SK-N-SH (cell line): ENCODE measurements around the gene STK36. TPM values are rescaled to one million over a fixed set of nuclear protein-coding genes. Genes with fewer than 3 reads are reported as not detected.

Experiments used
- CTCF ChIA-PET: fragments of 300-600, 350-600 bp; formaldehyde crosslinking; extraction: SDS; loops from one replicate; lab custom pipeline; 2021; lab: Yijun Ruan, JAX
- POLR2A ChIA-PET: fragments of 350-600 bp; sonication (Branson Sonifier 250); formaldehyde crosslinking; extraction: SDS; loops from one replicate; lab custom pipeline; 2020; ENCODE audit warnings: antibody characterized with exemption, inconsistent platforms; lab: Yijun Ruan, JAX
- DNase-seq: peaks from one replicate; pipeline ENCODE4 v3.0.0; 2012
- H2AFZ ChIP-seq: fragments of 200-600 bp; sonication (generic); 2 replicates; pipeline ENCODE4 v1.8.1; 2016; ENCODE audit warnings: antibody characterized with exemption, mild to moderate bottlenecking, low read depth
- H3F3A ChIP-seq: fragments of 200-600 bp; sonication (generic); replicated peaks from 2 replicates; pipeline ENCODE3; 2016; ENCODE audit warnings: antibody characterized with exemption, mild to moderate bottlenecking; ENCODE audit not compliant: insufficient read depth
- H3K27ac ChIP-seq, 2 experiments: fragments of 200-500 bp in 1 of 2; fragments of 200-600 bp in 1 of 2; sonication (Bioruptor generic) in 1 of 2; sonication (generic), shearing (Covaris generic) in 1 of 2; 2 replicates each; pipeline versions ENCODE4 v1.5.1 to v1.6.1; 2014 to 2016; ENCODE audit warnings: low read depth in 2 of 2, inconsistent platforms in 1 of 2, low read length in 1 of 2, mild to moderate bottlenecking in 1 of 2, mixed read lengths in 1 of 2
- H3K27me3 ChIP-seq: fragments of 200-600 bp; sonication (generic), shearing (Covaris generic); 2 replicates; pipeline ENCODE4 v1.6.1; 2016; ENCODE audit warnings: mixed run types; ENCODE audit not compliant: insufficient read depth
- H3K36me3 ChIP-seq, 2 experiments: fragments of 200-500 bp in 1 of 2; fragments of 200-600 bp in 1 of 2; sonication (Bioruptor generic) in 1 of 2; sonication (generic) in 1 of 2; replicated peaks in 1 of 2; 2 replicates each; pipeline versions ENCODE3 to v1.5.1; 2014 to 2016; ENCODE audit warnings: low read length in 1 of 2, mild to moderate bottlenecking in 1 of 2; ENCODE audit not compliant: insufficient read depth in 2 of 2, control insufficient read depth in 1 of 2
- H3K4me1 ChIP-seq, 2 experiments: fragments of 200-500 bp in 1 of 2; fragments of 200-600 bp in 1 of 2; sonication (Bioruptor generic) in 1 of 2; sonication (generic), shearing (Covaris generic) in 1 of 2; 2 replicates each; pipeline versions ENCODE4 v1.5.1 to v1.6.1; 2014 to 2016; ENCODE audit warnings: low read depth in 1 of 2, low read length in 1 of 2, mixed run types in 1 of 2; ENCODE audit not compliant: insufficient read depth in 2 of 2, control insufficient read depth in 1 of 2
- H3K4me2 ChIP-seq: fragments of 200-600 bp; sonication (generic), shearing (Covaris generic); 2 replicates; pipeline ENCODE4 v1.6.1; 2017; ENCODE audit warnings: mixed run types
- H3K4me3 ChIP-seq, 2 experiments: fragments of 200-500 bp in 1 of 2; fragments of 200-600 bp in 1 of 2; sonication (Bioruptor generic) in 1 of 2; sonication (generic), shearing (Covaris generic) in 1 of 2; 2 replicates each; pipeline versions ENCODE4 v1.5.1 to v1.8.1; 2014 to 2016; ENCODE audit warnings: low read depth in 2 of 2, inconsistent platforms in 1 of 2, low read length in 1 of 2, mild to moderate bottlenecking in 1 of 2, mixed read lengths in 1 of 2, moderate library complexity in 1 of 2
- H3K79me2 ChIP-seq: fragments of 200-600 bp; sonication (generic); 2 replicates; pipeline ENCODE4 v1.8.1; 2017; ENCODE audit warnings: mild to moderate bottlenecking; ENCODE audit not compliant: insufficient read depth
- H3K9ac ChIP-seq: fragments of 200-600 bp; sonication (generic); 2 replicates; pipeline ENCODE4 v1.6.1; 2017; ENCODE audit warnings: mixed run types
- H3K9me2 ChIP-seq: fragments of 200-600 bp; sonication (generic); 2 replicates; pipeline ENCODE4 v1.6.1; 2017; ENCODE audit warnings: mixed run types
- H3K9me3 ChIP-seq: fragments of 200-600 bp; sonication (generic); 2 replicates; pipeline ENCODE4 v1.6.1; 2017; ENCODE audit warnings: mixed run types, mild to moderate bottlenecking, moderate library complexity
- H4K20me1 ChIP-seq: fragments of 200-600 bp; sonication (generic); 2 replicates; pipeline ENCODE4 v1.6.1; 2017; ENCODE audit warnings: mild to moderate bottlenecking, mixed run types; ENCODE audit not compliant: insufficient read depth
- ELF1 ChIP-seq: IDR thresholded peaks from 2 replicates; pipeline ENCODE4 v1.4.0; 2012
- EP300 ChIP-seq, 2 experiments: IDR thresholded peaks; 2 replicates each; pipeline versions ENCODE4 v1.4.0 to v1.6.1; 2012; ENCODE audit warnings: borderline replicate concordance in 1 of 2, low read depth in 1 of 2, low read length in 1 of 2
- GATA2 ChIP-seq: sonication (generic); formaldehyde crosslinking; IDR thresholded peaks from 2 replicates; pipeline ENCODE4 v1.5.0; 2020; ENCODE audit warnings: mild to moderate bottlenecking, missing genetic modification reagents
- JUND ChIP-seq: IDR thresholded peaks from 2 replicates; pipeline ENCODE4 v1.4.0; 2012
- NFIC ChIP-seq: IDR thresholded peaks from 2 replicates; pipeline ENCODE4 v1.4.0; 2012; ENCODE audit warnings: borderline replicate concordance
- NRF1 ChIP-seq: IDR thresholded peaks from 2 replicates; pipeline ENCODE4 v1.6.1; 2012; ENCODE audit warnings: low read depth, mild to moderate bottlenecking, low read length
- RCOR1 ChIP-seq: fragments of 150-350 bp; IDR thresholded peaks from 2 replicates; pipeline ENCODE4 v1.6.1; 2017; ENCODE audit warnings: antibody characterized with exemption, low read length
- RXRA ChIP-seq: IDR thresholded peaks from 2 replicates; pipeline ENCODE4 v1.4.0; 2012; ENCODE audit warnings: low read depth, mild to moderate bottlenecking, borderline replicate concordance
- YY1 ChIP-seq: IDR thresholded peaks from 2 replicates; pipeline ENCODE4 v1.4.0; 2012; ENCODE audit warnings: low read depth, mild to moderate bottlenecking
- WGBS: methylation state at CpG from one replicate; pipeline ENCODE4 v1.1.6; 2017; ENCODE audit warnings: low lambda C conversion rate; 5-methylcytosine and 5-hydroxymethylcytosine counted together
- polyA plus RNA-seq, 3 experiments: library from polyadenylated mRNA; depleted of rRNA; stranded (reverse); fragments of >200 nt; gene quantifications; 2 replicates each; pipeline ENCODE4 v1.2.3, GENCODE V29; 2012
- TF ChIP-seq, protein P1 (sequence below): IDR thresholded peaks from 2 replicates; pipeline ENCODE4 v1.6.1; 2012; ENCODE audit warnings: mild to moderate bottlenecking, low read depth, low read length, moderate library complexity
- TF ChIP-seq, protein P2 (sequence below): fragments of 200-600 bp; sonication (generic); IDR thresholded peaks from 2 replicates; pipeline ENCODE4 v1.6.1; 2017; ENCODE audit warnings: antibody characterized with exemption, mild to moderate bottlenecking, moderate library complexity
- TF ChIP-seq, protein P3 (sequence below): IDR thresholded peaks from 2 replicates; pipeline ENCODE4; 2012
- TF ChIP-seq, protein P4 (sequence below): fragments of 150-350 bp; IDR thresholded peaks from 2 replicates; pipeline ENCODE4 v1.6.1; 2016; ENCODE audit warnings: mild to moderate bottlenecking, low read depth, low read length
- TF ChIP-seq, protein P5 (sequence below): fragments of 150-350 bp; IDR thresholded peaks from 2 replicates; pipeline ENCODE4 v1.6.1; 2017; ENCODE audit warnings: antibody characterized with exemption, low read length, low read depth, borderline replicate concordance
- TF ChIP-seq, protein P6 (sequence below): IDR thresholded peaks from 2 replicates; pipeline ENCODE4 v1.4.0; 2012; ENCODE audit warnings: low read depth, borderline replicate concordance

Gene STK36
- polyA plus RNA-seq, 1 of the 3 experiments (the other 2 are of a cell fraction) = 53.5 TPM

DNA sequence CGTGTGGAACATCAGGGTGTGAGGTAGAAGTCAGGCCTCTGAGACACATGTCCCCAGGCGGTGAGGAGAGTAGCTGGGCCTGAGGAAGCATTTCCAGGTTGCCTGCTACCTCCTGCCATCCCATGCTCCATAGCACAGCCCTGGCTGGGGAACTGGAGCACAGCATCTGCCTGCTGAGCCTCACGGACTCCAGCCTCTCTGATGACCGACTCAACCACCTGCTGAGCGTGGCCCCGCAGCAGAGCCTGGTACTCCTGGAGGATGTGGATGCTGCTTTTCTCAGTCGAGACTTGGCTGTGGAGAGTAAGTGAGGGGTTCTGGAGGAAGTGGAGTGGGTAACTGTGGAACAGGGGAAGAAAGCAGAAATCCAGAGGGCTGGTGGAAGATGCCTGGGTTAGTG is 9.5 kb upstream of the STK36 start:
- Histone ChIP-seq H3K9me3 (no peaks in the 10 kb centered on the region), H3K9ac (no peak overlapping the region), H3K9me2 (no peaks in the 10 kb centered on the region), H3K4me2 (no peak overlapping the region), H2AFZ (no peak overlapping the region), H3K4me1 (peaks cover 7 to 13% of the 10 kb centered on the region in 2 experiments; a peak in 2 of 4 replicates), H3K27ac (no peak overlapping the region), H3K36me3 (peaks cover 31 to 57% of the 10 kb centered on the region in 2 experiments), H3K27me3 (no peaks in the 10 kb centered on the region), H3F3A (peaks cover 8% of the 10 kb centered on the region), H4K20me1 (no peaks in the 10 kb centered on the region), H3K4me3 (no peak overlapping the region), H3K79me2 (peaks cover 29% of the 10 kb centered on the region)
- DNase-seq = no peak
- WGBS = 97% methylated on average over 7 of the region's 7 CpGs
- TF ChIP-seq, protein P1, sequence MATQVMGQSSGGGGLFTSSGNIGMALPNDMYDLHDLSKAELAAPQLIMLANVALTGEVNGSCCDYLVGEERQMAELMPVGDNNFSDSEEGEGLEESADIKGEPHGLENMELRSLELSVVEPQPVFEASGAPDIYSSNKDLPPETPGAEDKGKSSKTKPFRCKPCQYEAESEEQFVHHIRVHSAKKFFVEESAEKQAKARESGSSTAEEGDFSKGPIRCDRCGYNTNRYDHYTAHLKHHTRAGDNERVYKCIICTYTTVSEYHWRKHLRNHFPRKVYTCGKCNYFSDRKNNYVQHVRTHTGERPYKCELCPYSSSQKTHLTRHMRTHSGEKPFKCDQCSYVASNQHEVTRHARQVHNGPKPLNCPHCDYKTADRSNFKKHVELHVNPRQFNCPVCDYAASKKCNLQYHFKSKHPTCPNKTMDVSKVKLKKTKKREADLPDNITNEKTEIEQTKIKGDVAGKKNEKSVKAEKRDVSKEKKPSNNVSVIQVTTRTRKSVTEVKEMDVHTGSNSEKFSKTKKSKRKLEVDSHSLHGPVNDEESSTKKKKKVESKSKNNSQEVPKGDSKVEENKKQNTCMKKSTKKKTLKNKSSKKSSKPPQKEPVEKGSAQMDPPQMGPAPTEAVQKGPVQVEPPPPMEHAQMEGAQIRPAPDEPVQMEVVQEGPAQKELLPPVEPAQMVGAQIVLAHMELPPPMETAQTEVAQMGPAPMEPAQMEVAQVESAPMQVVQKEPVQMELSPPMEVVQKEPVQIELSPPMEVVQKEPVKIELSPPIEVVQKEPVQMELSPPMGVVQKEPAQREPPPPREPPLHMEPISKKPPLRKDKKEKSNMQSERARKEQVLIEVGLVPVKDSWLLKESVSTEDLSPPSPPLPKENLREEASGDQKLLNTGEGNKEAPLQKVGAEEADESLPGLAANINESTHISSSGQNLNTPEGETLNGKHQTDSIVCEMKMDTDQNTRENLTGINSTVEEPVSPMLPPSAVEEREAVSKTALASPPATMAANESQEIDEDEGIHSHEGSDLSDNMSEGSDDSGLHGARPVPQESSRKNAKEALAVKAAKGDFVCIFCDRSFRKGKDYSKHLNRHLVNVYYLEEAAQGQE = no peak
- TF ChIP-seq GATA2 (CRISPR knock-in tag) = no peak
- TF ChIP-seq, protein P2, sequence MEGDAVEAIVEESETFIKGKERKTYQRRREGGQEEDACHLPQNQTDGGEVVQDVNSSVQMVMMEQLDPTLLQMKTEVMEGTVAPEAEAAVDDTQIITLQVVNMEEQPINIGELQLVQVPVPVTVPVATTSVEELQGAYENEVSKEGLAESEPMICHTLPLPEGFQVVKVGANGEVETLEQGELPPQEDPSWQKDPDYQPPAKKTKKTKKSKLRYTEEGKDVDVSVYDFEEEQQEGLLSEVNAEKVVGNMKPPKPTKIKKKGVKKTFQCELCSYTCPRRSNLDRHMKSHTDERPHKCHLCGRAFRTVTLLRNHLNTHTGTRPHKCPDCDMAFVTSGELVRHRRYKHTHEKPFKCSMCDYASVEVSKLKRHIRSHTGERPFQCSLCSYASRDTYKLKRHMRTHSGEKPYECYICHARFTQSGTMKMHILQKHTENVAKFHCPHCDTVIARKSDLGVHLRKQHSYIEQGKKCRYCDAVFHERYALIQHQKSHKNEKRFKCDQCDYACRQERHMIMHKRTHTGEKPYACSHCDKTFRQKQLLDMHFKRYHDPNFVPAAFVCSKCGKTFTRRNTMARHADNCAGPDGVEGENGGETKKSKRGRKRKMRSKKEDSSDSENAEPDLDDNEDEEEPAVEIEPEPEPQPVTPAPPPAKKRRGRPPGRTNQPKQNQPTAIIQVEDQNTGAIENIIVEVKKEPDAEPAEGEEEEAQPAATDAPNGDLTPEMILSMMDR = no peak
- POLR2A ChIA-PET = no interaction called here
- CTCF ChIA-PET = interaction anchor here (1.1 to 4.1 kb wide), 2 partner anchors 14 to 185 kb away, joined by 3 to 12 read pairs; no protein-coding TSS in a partner anchor

DNA sequence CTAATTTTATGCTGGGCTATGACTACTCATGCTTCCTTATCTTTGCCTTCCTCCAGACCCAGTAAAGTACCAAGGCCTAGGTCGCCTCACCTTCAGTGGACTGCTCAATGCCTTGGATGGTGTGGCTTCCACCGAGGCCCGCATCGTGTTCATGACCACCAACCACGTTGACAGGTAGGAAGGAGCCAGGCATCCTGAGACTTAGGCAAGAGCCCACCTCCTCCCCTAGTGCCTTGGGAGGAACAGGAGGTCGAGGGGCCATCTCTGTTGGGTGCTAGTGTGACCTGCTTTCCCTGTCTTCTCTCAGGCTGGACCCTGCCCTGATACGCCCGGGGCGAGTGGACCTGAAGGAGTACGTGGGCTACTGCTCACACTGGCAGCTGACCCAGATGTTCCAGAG is 9.1 kb upstream of the STK36 start:
- H3K9me2 ChIP-seq = no peaks in the 10 kb centered on the region
- TF ChIP-seq, protein P3, sequence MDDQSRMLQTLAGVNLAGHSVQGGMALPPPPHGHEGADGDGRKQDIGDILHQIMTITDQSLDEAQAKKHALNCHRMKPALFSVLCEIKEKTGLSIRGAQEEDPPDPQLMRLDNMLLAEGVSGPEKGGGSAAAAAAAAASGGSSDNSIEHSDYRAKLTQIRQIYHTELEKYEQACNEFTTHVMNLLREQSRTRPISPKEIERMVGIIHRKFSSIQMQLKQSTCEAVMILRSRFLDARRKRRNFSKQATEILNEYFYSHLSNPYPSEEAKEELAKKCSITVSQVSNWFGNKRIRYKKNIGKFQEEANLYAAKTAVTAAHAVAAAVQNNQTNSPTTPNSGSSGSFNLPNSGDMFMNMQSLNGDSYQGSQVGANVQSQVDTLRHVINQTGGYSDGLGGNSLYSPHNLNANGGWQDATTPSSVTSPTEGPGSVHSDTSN = no peak
- TF ChIP-seq RXRA (no peak), NFIC (no peak), ELF1 (no peak), EP300 (IDR thresholded peaks at IDR 0.05; ENCODE audit: borderline replicate concordance in 1 of 2, low read depth in 1 of 2, low read length in 1 of 2) (no peak), JUND (no peak), GATA2 (CRISPR knock-in tag) (no peak), YY1 (no peak), RCOR1 (no peak), NRF1 (no peak)
- TF ChIP-seq, protein P4, sequence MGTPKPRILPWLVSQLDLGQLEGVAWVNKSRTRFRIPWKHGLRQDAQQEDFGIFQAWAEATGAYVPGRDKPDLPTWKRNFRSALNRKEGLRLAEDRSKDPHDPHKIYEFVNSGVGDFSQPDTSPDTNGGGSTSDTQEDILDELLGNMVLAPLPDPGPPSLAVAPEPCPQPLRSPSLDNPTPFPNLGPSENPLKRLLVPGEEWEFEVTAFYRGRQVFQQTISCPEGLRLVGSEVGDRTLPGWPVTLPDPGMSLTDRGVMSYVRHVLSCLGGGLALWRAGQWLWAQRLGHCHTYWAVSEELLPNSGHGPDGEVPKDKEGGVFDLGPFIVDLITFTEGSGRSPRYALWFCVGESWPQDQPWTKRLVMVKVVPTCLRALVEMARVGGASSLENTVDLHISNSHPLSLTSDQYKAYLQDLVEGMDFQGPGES = no peak
- TF ChIP-seq, protein P5, sequence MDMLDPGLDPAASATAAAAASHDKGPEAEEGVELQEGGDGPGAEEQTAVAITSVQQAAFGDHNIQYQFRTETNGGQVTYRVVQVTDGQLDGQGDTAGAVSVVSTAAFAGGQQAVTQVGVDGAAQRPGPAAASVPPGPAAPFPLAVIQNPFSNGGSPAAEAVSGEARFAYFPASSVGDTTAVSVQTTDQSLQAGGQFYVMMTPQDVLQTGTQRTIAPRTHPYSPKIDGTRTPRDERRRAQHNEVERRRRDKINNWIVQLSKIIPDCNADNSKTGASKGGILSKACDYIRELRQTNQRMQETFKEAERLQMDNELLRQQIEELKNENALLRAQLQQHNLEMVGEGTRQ = no peak
- TF ChIP-seq, protein P6, sequence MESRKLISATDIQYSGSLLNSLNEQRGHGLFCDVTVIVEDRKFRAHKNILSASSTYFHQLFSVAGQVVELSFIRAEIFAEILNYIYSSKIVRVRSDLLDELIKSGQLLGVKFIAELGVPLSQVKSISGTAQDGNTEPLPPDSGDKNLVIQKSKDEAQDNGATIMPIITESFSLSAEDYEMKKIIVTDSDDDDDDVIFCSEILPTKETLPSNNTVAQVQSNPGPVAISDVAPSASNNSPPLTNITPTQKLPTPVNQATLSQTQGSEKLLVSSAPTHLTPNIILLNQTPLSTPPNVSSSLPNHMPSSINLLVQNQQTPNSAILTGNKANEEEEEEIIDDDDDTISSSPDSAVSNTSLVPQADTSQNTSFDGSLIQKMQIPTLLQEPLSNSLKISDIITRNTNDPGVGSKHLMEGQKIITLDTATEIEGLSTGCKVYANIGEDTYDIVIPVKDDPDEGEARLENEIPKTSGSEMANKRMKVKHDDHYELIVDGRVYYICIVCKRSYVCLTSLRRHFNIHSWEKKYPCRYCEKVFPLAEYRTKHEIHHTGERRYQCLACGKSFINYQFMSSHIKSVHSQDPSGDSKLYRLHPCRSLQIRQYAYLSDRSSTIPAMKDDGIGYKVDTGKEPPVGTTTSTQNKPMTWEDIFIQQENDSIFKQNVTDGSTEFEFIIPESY = no peak
- no peak overlapping the region for H3K4me2 ChIP-seq
- H3K27me3 ChIP-seq = no peaks in the 10 kb centered on the region
- no peak overlapping the region for H3K9ac ChIP-seq
- H2AFZ ChIP-seq = no peak overlapping the region
- H3K27ac ChIP-seq = no peak overlapping the region
- peaks cover 7 to 13% of the 10 kb centered on the region in 2 experiments; a peak in 2 of 4 replicates for H3K4me1 ChIP-seq
- ChIA-PET CTCF (interaction anchor here (1.1 to 4.1 kb wide), 2 partner anchors 15 to 185 kb away, joined by 3 to 12 read pairs; no protein-coding TSS in a partner anchor), POLR2A (no interaction called here)
- H3K79me2 ChIP-seq = peaks cover 25% of the 10 kb centered on the region
- no peak overlapping the region for H3K4me3 ChIP-seq
- H3F3A ChIP-seq = peaks cover 8% of the 10 kb centered on the region
- no peak for DNase-seq
- 95% methylated on average over 4 of the region's 10 CpGs for WGBS
- H4K20me1 ChIP-seq = no peaks in the 10 kb centered on the region
- no peaks in the 10 kb centered on the region for H3K9me3 ChIP-seq
- peaks cover 32 to 60% of the 10 kb centered on the region in 2 experiments for H3K36me3 ChIP-seq
